NCI-H2081 (cell line): ENCODE measurements around the gene HGFAC.

Experiments used
- DNase-seq, 2 experiments: peaks; one replicate each; lab custom pipeline; 2025; lab: John Stamatoyannopoulos, UW

The HGFAC gene

DNA sequence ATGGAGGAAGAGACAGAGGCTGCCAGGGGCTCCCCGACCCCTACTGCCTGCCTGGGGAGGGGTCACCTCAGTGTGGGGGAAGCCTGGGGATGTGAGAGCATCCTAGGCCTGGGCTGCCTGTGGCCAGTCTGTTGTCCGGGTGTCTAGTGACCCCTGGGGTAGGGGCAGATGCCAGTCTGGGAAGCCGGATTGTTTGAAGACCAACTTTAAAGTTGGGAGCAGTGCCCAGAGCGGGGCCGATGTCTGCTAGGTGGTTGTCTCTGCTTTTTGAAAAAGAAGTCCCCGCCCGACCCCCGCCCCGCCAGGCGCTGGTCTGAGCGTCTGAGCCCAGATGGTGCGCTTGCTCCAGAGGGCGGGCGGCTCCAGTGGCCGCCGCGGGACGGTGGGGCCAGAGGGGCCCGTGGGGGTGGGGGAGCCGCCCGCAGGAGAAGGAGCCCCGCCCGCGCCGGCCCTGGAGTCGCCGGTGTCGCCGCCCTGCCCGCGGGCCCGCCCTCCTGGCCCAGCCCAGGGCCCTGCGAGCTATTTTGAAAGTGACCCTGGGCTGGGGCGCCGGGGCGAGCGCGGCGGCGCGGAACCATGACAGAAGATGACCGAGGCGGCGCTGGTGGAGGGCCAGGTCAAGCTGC, 21.1 kb downstream of the HGFAC start, which contains the start of gene DOK7:
TSS of gene DOK7 (plus strand) at position 517 of the 626 bp plus-strand sequence. CDS start at position 587, 70 bp downstream.
- no peak for DNase-seq

DNA sequence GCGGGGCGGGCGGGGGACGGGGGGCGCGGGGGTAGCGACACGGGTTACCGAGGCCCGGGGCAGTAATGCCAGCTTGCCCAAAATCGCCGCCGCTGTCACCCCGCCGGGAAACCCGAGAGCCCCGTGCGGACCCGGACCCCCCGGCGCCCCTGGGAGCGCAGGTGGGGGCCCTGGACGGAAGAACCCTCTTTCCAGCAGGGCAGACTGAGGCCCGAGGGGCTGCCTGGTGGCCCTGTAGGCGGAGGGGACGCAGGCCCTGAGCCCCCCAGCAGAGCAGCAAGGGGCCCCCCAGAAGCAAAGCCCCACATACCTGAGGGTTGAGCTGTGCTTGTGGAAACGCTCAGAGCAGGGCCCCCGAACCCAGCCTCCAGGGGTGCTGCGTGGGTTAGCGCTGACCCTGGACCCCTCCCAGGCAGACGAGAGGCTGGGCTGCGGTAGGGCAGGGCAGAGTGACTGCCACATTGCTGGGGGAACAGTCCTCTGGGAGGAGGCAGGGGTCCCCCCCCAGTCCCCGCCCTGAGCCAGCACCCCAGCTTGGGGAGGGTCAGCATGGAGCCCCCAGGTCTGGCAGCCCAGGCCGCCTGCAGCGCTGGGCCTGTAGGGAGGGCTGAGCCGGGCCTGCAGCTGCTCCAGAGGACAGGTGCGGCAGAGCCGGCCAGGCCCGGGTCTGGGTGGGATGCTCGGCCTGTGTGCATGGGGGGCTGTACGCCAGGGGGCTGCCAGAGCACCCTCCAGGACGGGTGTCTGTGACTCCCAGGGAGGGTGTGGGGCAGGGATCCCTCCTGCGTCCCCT, 22.0 kb downstream of the HGFAC start:
- no peak for DNase-seq

GRCh38 chr4:3464349-3464905, 22.7 kb downstream of the HGFAC start:
- no peak for DNase-seq

DNA sequence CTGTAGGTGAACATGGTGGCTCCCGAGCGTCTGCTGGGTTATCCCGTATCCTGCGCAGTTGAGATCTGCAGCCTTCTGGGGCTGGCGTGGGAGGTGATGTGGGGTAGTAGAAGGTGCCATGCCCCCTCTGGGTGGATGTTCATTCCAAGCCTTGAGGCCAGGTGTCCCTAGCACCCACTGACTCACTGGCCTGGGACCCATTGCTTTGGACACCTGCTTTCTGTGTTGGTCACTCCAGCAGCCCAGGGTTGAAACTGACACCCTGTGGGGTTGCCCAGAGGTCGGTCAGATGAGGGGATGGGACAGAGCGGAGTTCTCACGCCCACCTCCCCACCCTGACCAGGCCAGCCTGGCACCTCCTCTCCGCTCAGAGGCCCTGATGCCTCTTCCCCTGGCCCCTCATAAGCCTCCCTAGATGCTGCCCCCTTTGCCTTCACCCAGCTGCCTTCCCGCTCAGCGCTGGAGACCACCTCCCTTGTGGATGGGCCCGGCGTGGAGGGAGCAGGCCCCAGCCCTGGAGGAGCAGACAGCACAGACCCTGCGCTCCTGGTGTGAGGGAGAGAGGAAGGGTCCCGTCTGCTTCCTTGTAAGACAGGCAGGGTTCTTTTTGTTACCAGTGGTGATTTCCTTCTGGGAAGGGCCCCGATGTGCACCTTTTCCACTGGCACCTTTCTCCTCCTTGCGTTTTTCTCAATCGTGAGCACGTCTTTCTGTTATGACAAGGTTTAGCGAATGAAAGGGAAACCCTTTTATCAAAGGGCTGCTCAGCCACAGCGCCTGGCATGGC, 23.3 kb downstream of the HGFAC start:
- DNase-seq = no peak

- no peak for DNase-seq
Observed at GRCh38 chr4:3465698-3466671, 24.2 kb downstream of the HGFAC start.

DNA sequence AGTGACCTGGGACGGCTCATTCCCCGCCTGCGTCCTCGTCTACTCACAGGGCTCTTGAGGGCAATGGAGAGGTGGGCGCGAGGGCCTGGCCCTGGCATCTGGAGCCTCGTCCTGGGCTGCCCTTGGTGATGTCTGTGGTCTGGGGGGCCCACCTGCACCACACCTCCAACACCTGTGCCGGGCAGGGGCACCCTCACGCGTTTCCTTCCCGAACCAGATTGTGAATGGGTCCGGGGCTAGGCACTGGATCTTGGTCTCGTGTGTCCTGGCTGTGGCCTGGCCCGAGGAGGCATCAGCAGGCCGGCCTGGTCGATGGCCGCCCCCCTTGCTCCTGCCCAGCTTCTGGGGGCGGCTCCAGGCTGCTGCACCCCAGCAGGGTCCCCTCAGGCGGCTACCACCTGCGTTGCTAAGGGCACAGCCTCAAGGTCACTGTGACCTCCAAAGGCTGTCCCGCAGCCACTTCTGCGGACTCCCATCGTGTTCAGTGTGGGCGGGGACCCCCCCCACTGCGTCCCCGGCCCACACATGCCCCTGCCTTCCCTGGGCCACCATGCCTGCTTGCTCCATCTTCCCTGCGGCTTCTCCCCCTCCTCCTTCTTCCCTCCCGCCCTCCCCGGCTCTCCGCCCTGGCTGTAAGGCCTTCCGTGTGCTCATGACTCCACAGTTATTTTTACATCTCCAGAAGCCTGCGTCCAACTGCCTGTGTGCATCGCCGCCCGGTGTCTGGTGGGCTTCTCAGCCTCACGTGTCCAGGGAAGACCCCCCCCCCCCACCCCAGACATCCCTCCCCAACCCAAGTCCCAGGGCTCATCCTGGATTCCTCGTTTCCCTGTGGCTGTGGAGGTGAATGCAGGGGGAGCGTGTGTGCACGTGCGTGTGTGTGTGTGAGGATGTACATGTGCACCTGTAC, 25.2 kb downstream of the HGFAC start:
- DNase-seq = no peak

DNA sequence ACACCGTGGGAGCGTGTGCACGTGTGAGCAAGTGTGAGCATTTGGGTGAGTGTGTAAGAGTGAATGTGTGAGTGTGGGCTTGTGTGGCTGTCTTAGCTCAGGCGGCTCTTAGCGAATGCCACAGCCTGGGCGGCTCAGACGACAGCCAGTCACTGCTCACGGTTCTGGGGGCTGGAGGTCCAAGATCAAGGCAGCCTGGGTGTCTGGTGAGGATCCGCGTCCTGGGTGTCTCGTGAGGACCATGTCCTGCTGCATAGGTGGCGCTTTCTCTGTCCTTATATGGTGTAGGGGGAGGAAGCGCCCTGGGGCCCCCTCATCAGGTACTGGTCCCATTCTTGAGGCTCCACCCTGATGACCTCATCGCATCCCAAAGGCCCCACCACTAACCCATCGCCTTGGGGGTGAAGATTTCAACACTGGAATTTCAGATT, 25.8 kb downstream of the HGFAC start:
- DNase-seq = no peak

DNA sequence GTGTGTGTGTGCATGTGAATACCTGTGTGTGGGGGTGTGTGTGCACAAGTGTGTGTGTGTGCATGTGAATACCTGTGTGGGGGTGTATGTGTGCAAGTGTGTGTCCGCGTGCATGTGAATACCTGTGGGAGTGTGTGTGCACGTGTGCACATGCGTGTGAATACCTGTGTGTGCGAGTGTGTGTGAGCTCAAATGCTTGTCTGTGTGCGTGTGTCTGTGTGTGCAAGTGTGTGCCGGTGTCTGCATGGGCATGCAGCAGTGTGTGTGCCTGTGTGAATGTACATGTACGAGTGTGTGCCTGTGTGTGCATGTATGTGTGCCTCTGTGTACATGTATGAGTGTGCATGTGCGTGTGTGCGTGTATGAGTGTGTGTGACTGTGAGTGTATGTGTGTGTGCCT, 26.4 kb downstream of the HGFAC start:
- no peak for DNase-seq

DNA sequence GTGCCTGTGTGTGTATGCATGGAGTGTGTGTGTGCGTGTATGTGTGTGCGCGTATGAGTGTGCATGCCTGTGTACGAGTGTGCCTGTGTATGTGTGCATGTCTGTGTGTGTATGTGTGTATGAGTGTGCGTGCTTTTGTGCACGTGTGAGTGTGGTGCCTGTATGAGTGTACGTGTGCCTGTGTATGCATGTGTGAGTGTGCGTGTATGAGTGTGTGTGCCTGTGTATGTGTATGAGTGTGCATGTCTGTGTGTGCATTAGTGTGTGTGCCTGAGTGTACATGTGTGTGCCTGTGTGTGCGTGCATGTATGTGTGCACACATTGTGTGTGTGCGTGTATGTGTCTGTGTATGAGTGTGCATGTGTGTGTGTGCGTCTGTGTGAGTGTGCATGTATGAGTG, 27.0 kb downstream of the HGFAC start:
- no peak for DNase-seq

DNA sequence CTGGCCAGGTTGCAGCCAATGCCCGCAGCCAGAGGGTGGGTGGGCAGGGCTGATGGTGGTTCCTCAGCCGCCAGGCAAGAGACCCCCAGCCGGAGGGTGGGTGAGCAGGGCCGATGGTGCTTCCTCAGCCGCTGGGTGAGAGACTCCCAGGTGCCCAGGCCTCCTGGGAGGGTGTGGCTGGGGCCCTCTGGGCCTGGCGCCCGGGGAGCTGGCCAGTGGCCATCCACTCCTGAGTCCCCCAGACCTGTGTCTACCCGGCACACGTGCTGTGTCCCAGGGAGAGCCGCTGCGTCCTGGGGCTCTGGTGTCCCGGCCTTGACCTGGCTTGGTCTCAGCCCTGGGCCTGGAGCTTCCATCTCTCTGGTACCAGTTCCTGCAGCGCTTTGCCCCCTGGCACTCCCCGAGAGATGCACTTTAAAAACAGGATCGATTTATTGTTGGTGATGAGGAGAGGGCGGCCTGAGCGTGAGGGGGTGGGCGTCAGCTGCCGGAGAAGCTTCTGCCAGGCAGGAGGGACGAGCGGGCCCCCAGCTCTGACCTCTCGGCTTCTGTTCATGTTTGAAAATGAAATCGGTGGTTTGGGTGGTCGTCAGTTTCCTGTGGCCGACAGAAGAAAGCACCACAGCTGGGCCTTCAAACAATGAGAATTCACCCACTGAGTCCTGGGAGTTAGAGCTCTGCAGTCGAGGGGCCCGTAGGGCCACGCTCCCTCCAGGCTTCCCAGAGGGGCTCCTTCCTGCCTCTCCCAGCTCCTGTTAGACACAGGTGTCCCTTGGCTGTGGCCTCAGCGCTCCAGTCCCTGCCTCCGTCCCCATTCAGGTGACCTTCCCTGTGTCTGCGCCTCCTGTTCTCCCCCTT, 27.8 kb downstream of the HGFAC start:
- no peak for DNase-seq

DNA sequence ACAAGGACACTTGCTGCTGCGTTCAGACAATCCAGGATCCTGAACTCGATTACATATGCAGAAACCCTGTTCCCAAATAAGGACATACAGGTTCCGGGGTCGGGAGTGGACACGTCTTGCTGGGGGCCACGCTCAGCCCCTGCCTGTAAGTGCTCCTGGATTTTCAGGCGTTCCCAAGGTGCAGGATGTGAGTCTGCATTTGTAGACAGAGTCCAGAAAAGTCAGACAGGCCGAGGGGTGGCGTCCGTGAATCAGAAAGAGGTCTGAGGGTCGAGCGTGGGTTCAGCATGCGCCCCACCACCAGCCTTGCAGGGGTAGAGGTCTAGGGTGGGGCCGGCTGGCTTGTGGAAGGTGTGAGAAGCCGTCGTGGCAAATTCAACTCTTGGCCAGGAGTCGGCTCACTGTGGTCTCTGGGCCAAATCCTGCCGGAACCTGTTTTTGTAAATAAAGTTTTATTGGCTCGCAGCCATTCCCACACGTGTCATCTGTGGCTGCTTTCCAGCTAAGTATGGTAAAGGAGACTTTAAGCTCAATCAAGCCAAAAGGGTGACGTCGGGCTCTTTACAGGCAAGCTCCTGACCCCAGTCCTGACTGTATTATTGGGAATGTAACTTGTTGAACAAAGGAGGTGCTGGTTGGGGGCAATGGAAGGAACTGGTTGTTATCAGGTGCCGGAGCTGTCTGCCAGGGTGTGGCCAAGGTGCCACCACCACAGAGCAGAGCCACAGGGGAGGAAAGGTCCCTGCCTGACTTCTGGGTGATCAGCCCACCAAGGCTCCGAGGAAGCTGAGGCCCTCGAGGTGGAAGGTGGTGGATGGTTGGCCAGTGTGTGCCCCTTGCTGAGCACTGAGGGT, 28.7 kb downstream of the HGFAC start:
- no peak for DNase-seq

DNA sequence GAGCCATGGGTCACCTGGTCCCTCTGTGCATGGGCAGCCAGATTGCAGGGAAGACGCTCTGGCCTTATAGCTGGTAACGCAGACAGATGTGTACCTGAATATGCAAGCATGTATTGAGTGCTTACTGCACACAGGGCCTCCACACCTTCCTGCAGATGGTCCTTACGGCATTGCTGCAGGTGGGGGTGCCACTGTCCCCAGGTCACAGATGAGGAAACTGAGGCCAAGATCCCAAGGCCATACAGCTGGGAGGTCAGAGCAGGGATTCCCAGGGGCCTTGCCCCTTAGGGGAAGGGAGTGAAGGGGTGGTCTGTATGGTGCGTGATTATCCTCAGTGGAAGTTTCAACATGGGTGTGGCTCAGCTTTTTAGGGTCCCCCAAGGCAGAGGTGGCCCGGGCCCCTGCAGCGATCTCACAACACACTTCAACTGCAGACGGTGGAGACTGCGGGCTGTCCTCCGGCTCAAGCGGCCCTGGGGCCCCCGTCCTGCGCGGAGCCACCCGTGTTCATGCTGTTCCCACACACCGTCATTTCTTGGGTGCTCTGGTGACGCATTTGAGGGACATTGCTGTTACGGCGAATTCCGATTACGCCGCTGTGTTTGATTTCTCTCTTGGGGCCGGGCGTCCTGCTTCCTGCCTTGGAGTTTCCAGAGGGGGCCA, 29.5 kb downstream of the HGFAC start:
- DNase-seq = no peak

DNA sequence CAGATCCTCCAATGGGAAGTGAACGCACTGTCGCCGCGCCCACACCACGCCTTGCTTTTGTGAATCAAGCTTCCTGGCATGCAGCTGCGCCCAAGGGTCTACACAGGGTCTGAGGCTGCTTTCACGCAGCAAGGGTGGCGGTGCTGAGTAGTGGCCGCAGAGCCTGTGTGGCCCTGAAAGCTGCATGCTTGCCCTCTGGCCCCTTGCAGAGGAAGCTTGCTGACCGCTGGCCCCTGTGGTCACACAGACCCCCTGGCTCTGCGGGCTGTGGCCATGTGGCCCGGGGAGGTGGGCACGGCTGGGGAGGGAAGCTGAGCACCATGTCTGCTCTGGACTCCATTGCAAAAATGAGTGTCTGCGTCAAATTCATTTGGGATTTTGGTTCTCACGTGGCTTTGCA, 30.1 kb downstream of the HGFAC start:
- DNase-seq = no peak

DNA sequence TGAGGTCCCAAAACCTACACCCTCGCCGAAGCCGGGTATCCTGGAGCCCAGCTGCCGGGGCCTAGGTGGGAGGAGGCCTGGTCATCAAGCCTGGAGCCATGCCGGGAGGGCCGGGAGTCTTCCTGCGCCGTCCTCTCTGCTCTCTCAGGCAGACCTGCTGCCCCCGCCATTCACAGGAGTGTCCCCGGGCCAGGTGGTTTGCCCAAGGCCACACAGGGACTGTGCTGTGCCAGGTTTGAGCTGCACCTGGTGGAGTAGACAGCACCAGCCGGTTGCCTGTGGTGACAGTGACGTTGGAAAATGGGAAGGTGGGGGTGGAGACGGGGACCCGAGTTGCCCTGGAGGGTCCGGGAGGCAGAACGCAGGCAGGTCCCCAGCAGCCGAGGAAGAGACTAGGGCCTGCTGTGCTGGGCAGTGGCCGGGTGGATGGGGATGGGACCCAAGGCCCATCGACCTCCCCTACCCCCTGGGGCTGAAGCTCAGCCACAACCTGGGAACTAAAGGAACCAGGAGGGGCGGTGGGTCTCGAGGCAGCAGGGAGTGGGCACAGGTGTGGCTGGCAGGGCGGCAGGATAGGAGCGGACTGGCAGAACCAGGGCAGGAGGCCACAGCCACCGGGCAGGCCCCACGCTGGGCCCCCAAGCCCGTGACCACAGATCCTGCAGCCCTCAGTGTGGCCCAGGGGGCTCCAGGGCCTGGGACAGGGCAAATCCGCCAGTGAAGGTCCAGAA, 30.8 kb downstream of the HGFAC start:
- peak in 1 of 2 experiments; percentile 25 for DNase-seq

DNA sequence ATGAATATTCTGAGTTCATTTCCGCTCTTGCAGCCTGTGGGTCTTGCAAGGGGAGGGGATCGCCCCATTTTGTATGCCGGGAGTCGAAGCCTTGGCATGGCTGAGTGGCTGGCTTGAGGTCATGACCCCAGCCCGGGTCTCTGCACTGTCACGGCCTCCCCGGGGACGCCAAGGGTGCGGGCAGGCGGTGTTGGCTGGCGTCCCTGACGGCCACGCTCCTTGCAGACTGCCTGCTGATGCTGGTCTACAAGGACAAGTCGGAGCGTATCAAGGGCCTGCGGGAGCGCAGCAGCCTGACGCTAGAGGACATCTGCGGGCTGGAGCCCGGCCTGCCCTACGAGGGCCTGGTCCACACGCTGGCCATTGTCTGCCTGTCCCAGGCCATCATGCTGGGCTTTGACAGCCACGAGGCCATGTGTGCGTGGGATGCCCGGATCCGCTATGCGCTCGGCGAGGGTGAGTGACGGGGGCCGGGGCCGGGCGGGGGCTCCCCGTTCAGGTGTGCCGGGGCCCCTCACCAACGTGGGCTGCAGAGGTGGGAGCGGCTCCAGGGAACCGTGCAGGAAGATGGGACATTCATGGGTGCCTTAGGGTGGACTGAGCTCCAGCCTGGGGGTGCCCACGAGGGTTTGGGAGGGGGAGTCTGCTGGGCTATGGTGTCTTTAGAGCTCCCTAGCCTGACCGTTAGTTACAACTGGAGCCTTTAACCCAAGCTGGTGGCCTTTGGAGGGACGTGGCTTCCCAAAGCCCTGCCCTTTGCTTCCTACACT, 31.6 kb downstream of the HGFAC start:
- DNase-seq = no peak
